GM19240 (cell line): ENCODE data around the gene XPC.
"Not testable (repeated sequence)": the region's sequence is repeated elsewhere in the genome, so short reads cannot be mapped to it uniquely, and the experiment has no call there.

ENCODE experiments used
- DNase-seq: peaks from one replicate; pipeline ENCODE4 v3.0.0; 2011; ENCODE audit warnings: low spot score; ENCODE audit not compliant: insufficient read length

The XPC gene

GRCh38 chr3:14120921-14121448 lies 57.4 kb downstream of the XPC start:
- not testable (repeated sequence) for DNase-seq

- no peak for DNase-seq
Observed at GRCh38 chr3:14120111-14120920, 58.1 kb downstream of the XPC start.

GRCh38 chr3:14119651-14120050 lies 58.8 kb downstream of the XPC start:
- no peak for DNase-seq

GRCh38 chr3:14118400-14119381 lies 59.7 kb downstream of the XPC start:
- no peak for DNase-seq

GRCh38 chr3:14117468-14118399 lies 60.7 kb downstream of the XPC start:
- no peak for DNase-seq

- DNase-seq, result no peak
Observed at GRCh38 chr3:14113965-14114635, 64.3 kb downstream of the XPC start.

- DNase-seq, result no peak
Observed at GRCh38 chr3:14110699-14111098, 67.7 kb downstream of the XPC start.

- not testable (repeated sequence) for DNase-seq
Observed at GRCh38 chr3:14109821-14110220, 68.6 kb downstream of the XPC start.

GRCh38 chr3:14097616-14098391 lies 80.6 kb downstream of the XPC start:
- no peak for DNase-seq

GRCh38 chr3:14096742-14097141 lies 81.7 kb downstream of the XPC start:
- no peak for DNase-seq
